GM18519 (cell line): ENCODE measurements around the gene GPR18.
"Not testable (repeated sequence)": the region's sequence is repeated elsewhere in the genome, so short reads cannot be mapped to it uniquely, and the experiment has no call there.

Experiments used
- ATAC-seq: cut with Tn5 transposase; IDR thresholded peaks from one replicate; pipeline ENCODE4 v1.9.1; 2021; ENCODE audit warnings: mild to moderate bottlenecking, moderate library complexity; ENCODE audit not compliant: unreplicated experiment, low FRiP score

The GPR18 gene

GRCh38 chr13:99211421-99212035 is 46.7 kb downstream of the GPR18 start:
- no peak for ATAC-seq

DNA sequence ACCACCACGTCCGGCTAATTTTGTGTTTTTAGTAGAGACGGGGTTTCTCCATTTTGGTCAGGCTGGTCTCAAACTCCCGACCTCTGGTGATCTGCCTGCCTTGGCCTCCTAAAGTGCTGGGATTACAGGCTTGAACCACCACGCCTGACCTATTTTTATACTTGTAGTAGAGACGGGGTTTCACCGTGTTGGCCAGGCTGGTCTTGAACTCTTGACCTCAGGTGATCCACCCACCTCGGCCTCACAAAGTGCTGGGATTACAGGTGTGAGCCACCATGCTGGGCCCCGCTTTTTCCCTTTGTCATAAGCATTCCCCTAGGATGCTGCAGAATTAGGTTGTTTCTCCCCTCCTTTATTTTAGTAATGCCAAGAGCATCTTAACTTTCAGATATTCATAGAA is 47.6 kb downstream of the GPR18 start:
- ATAC-seq: not testable (repeated sequence)

DNA sequence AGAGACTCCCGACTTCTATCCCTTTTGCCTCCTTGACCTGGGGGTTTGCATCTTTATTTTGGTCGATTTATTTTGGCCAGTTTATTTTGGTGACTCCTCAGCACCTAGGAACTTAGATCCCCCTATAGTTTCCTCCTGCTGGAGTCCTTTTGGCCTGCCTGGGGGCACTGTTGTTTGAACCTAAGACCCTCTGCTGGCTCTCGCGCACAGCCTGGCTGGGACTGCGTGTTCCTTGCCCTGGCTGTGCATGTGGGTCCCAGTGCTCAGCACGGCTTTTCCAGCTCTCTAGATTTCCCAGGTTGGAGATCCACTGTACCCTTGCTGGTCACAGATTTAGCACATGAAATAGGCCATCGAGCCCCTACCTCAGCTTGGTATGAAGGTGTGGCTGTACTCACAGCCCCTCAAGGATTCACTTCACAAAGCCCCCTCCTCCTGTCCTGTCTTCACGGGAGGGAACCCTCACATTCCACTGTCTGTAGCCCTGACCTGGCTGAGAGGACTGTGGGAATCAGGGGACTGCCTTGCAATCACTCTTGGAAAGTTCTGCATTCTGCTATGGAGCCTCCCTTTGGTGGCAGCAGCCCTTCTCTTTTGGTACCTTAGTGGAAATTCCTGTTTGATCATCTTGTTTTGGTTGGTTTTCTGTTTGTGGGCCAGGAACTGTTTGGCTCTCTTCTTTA is 49.2 kb downstream of the GPR18 start:
- no peak for ATAC-seq

DNA sequence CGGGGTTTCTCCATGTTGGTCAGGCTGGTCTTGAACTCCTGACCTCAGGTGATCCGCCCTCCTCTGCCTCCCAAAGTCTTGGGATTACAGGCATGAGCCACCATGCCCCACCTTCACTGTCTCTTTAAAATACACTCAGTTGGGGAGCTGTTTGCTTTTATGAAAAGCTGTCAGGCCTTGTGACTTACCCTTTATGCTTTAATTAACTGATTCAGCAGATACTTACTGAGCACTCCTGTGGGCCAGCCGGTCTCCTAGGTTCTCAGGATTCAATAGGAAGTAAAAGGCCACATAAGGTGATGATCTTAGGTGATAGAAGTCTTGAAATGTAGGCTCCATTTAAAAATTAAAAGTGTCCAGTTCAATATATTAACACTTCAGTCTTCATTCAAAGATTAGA is 50.0 kb downstream of the GPR18 start:
- ATAC-seq: no peak

GRCh38 chr13:99207511-99207910 is 50.7 kb downstream of the GPR18 start:
- no peak for ATAC-seq

DNA sequence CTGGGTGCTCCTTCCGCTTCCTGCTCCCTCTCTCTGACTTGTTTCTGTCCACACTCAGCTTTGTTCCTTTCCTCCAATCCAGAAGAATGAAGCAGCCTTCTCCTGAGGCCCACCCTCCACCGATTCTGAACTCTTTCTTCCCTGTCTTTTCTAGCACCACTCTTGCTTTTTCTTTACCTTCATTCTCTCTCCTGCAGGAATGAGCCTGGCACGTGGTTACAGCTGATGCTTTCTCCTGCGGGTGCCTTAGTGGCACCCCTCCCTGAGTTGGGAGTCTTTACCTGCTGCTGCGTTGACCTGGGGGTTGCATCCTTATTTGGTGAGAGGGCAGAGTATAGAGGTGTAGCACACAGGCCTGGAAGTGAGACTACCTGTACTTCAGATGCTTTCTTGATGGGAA is 51.3 kb downstream of the GPR18 start:
- ATAC-seq: no peak

GRCh38 chr13:99206226-99206625 is 52.0 kb downstream of the GPR18 start:
- no peak for ATAC-seq

DNA sequence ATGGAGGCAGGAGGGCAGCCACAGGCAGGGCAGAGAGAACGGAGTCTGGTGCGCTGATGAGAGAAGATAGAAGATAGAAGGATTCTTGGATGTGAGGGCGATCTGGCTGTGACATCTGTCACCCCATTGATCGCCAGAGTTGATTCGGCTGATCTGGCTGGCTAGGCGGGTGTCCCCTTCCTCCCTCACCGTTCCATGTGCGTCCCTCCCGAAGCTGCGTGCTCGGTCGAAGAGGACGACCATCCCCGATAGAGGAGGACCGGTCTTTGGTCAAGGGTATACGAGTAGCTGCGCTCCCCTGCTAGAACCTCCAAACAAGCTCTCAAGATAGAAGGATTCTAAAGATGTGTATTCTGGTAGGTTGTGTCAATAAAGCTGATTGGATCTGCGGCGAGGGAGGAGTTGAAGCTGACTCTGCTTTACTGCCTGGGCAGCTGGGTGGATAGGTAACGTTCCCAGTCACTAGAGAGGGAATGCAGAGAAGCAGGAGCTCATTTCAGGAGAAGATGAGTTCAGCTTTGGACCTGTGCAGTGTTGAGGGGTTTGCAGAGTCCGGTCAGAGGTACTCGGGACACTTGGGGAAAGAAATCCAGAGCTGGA is 52.5 kb downstream of the GPR18 start:
- ATAC-seq: no peak
